GM12878 (cell line): ENCODE results near the gene DIP2B. TPM values are rescaled to one million over a fixed set of nuclear protein-coding genes. Genes with fewer than 3 reads are reported as not detected.
A peak's percentile ranks its signal among the peaks of the same experiment; 100 is the strongest.

Experiments used
- ATAC-seq: fragments of 200-7000 bp; cut with Tn5 transposase; 3 replicates; pipeline ENCODE4 v1.9.1; 2020; ENCODE audit warnings: mild to moderate bottlenecking, moderate library complexity
- Bru-seq: library from RNA; stranded (reverse); fragments of 400-500 nt; gene quantifications from one replicate; lab custom pipeline; 2021; lab: Mats Ljungman, UMichigan
- BruChase-seq, 2 experiments: library from RNA; stranded (reverse); fragments of 400-500 nt; gene quantifications; one replicate each; lab custom pipeline; 2021; lab: Mats Ljungman, UMichigan
- BruUV-seq: library from RNA; stranded (reverse); fragments of 400-500 nt; replicated peaks from 2 replicates; lab custom pipeline; 2021; lab: Mats Ljungman, UMichigan
- CTCF ChIA-PET: fragments of 300-600 bp; sonication (Branson Sonifier 250); formaldehyde crosslinking; extraction: SDS; loops from one replicate; lab custom pipeline; 2021; ENCODE audit warnings: inconsistent platforms; lab: Yijun Ruan, JAX
- POLR2A ChIA-PET: fragments of 350-600 bp; formaldehyde crosslinking; extraction: SDS; loops from one replicate; lab custom pipeline; 2021; ENCODE audit warnings: inconsistent platforms; lab: Charles Lee
- RAD21 ChIA-PET: fragments of 300-600 bp; sonication (Branson Sonifier 250); formaldehyde crosslinking; loops from one replicate; lab custom pipeline; 2023; ENCODE audit warnings: antibody characterized with exemption; ENCODE audit not compliant: unreplicated experiment; lab: Charles Lee
- SMC1A ChIA-PET: fragments of 300-600 bp; sonication (Branson Sonifier 250); formaldehyde crosslinking; loops from one replicate; lab custom pipeline; 2023; ENCODE audit not compliant: unreplicated experiment, uncharacterized antibody; lab: Charles Lee
- DNase-seq: peaks from one replicate; pipeline ENCODE4 v3.0.0-alpha.2; 2011; ENCODE audit warnings: low read depth, low spot score
- FAIRE-seq: peaks from 3 replicates; lab custom pipeline; 2011; peaks lifted over from hg19 to GRCh38; lab: Jason Lieb, UNC
- H2AFZ ChIP-seq: 2 replicates; pipeline ENCODE4 v1.6.0; 2011; ENCODE audit warnings: low read depth, low read length, control low read depth; ENCODE audit not compliant: control insufficient read depth
- H3K27ac ChIP-seq: 2 replicates; pipeline ENCODE4 v1.5.1; 2011; ENCODE audit warnings: control low read depth; ENCODE audit not compliant: control insufficient read depth, insufficient read depth
- H3K27me3 ChIP-seq, 2 experiments: replicated peaks in 1 of 2; 2 replicates each; pipeline versions ENCODE4 v1.6.0 to v1.6.1; 2011; ENCODE audit warnings: low read length in 1 of 2; ENCODE audit not compliant: control insufficient read depth in 2 of 2, insufficient read depth in 2 of 2
- H3K36me3 ChIP-seq, 2 experiments: 2 replicates each; pipeline ENCODE4 v1.5.1; 2011; ENCODE audit warnings: low read length in 1 of 2; ENCODE audit not compliant: control insufficient read depth in 2 of 2, insufficient read depth in 2 of 2
- H3K4me1 ChIP-seq: 2 replicates; pipeline ENCODE4 v1.6.1; 2011; ENCODE audit warnings: mild to moderate bottlenecking, low read length, moderate library complexity, mixed read lengths; ENCODE audit not compliant: control insufficient read depth, insufficient read depth
- H3K4me2 ChIP-seq: 2 replicates; pipeline ENCODE4 v1.6.0; 2011; ENCODE audit warnings: control low read depth; ENCODE audit not compliant: control insufficient read depth, insufficient read depth
- H3K4me3 ChIP-seq: fragments of 200-600 bp; sonication (generic); 2 replicates; pipeline ENCODE4 v1.5.1; 2016
- H3K79me2 ChIP-seq: 2 replicates; pipeline ENCODE4 v1.6.0; 2011; ENCODE audit warnings: low read length; ENCODE audit not compliant: control insufficient read depth, insufficient read depth
- H3K9ac ChIP-seq: 2 replicates; pipeline ENCODE4 v1.8.0; 2011; ENCODE audit warnings: low read length, control low read depth, mixed read lengths; ENCODE audit not compliant: control insufficient read depth, insufficient read depth
- H3K9me3 ChIP-seq: replicated peaks from 3 replicates; pipeline ENCODE4 v1.5.1; 2011; ENCODE audit warnings: mild to moderate bottlenecking, low read length; ENCODE audit not compliant: control insufficient read depth, insufficient read depth
- H4K20me1 ChIP-seq: 2 replicates; pipeline ENCODE4 v1.6.0; 2011; ENCODE audit not compliant: control insufficient read depth, insufficient read depth
- GATAD2B ChIP-seq: fragments of 450-650 bp; conservative IDR thresholded peaks from 2 replicates; pipeline ENCODE4 v1.6.1; 2017; ENCODE audit warnings: low read depth, mild to moderate bottlenecking, moderate library complexity
- NR2F1 ChIP-seq: fragments of 450-650 bp; conservative IDR thresholded peaks from 2 replicates; pipeline ENCODE4 v1.6.1; 2017; ENCODE audit warnings: mild to moderate bottlenecking
- NRF1 ChIP-seq: conservative IDR thresholded peaks from 2 replicates; pipeline ENCODE4 v1.6.1; 2011; ENCODE audit warnings: mild to moderate bottlenecking, low read depth, low read length, improper control_type of control experiment
- SMAD5 ChIP-seq: IDR thresholded peaks from 2 replicates; pipeline ENCODE4 v1.6.1; 2016; ENCODE audit warnings: antibody characterized with exemption, low read depth
- STAT3 ChIP-seq: IDR thresholded peaks from 2 replicates; pipeline ENCODE4 v1.6.1; 2011; ENCODE audit warnings: low read depth, low read length, improper control_type of control experiment
- TCF3 ChIP-seq: IDR thresholded peaks from 2 replicates; pipeline ENCODE4 v1.6.1; 2012; ENCODE audit warnings: low read depth, mild to moderate bottlenecking, low read length, borderline replicate concordance; ENCODE audit not compliant: insufficient read depth
- WGBS: methylation state at CpG from one replicate; pipeline ENCODE4 v1.1.6; 2016; ENCODE audit warnings: low lambda C conversion rate; ENCODE audit not compliant: insufficient replicate concordance, insufficient coverage; ENCODE audit errors: missing lambda C conversion rate; 5-methylcytosine and 5-hydroxymethylcytosine counted together
- in situ Hi-C: fragments of 300-500 bp; cut with MboI; formaldehyde crosslinking; loops from 9 replicates; pipeline ENCODE4 v1.14.3; 2018; ENCODE audit warnings: mixed read lengths
- intact Hi-C: fragments of 100-400 bp; cut with micrococcal nuclease; formaldehyde crosslinking; loops from one replicate; pipeline ENCODE4 v1.14.2; 2022; ENCODE audit not compliant: unreplicated experiment
- long read RNA-seq, 2 experiments: library from polyadenylated mRNA; unstranded; transcript quantifications; one replicate each; pipeline ENCODE4 v2.0.0, GENCODE V29; 2019 to 2020
- polyA minus RNA-seq, 3 experiments: library from RNA; depleted of rRNA, polyadenylated mRNA; stranded (reverse); fragments of >200 nt; gene quantifications; 2 replicates each; pipeline ENCODE4 v1.2.3, GENCODE V29; 2011
- polyA plus RNA-seq, 11 experiments: library from polyadenylated mRNA; depleted of rRNA in 4 of 11; unstranded in 6 of 11; stranded (reverse) in 5 of 11; fragments of >200 nt; fragmentation: Nextera tagmentation in 4 of 11; fragmentation: Illumina TruSeq in 1 of 11; extraction: Ambion mirVana in 4 of 11; extraction: Trizol in 1 of 11; gene quantifications; 1 replicate in 1 of 11; 2 replicates in 10 of 11; pipeline versions ENCODE4 v1.2.1 to v1.2.3, GENCODE V29; 2011 to 2016; ENCODE audit warnings: inconsistent platforms in 2 of 11, missing spikeins in 2 of 11, low read depth in 1 of 11
- total RNA-seq, 4 experiments: library from RNA; depleted of rRNA in 3 of 4; stranded (reverse); fragments of >200 nt in 3 of 4; fragmentation: Illumina TruSeq in 1 of 4; extraction: Trizol in 1 of 4; gene quantifications; 2 replicates each; pipeline versions ENCODE4 v1.2.1 to v1.2.3, GENCODE V29; 2013 to 2021
- TF ChIP-seq, protein P1 (sequence below): IDR thresholded peaks from 2 replicates; pipeline ENCODE4 v1.6.1; 2012; ENCODE audit warnings: low read depth, low read length, improper control_type of control experiment

The DIP2B gene, protein sequence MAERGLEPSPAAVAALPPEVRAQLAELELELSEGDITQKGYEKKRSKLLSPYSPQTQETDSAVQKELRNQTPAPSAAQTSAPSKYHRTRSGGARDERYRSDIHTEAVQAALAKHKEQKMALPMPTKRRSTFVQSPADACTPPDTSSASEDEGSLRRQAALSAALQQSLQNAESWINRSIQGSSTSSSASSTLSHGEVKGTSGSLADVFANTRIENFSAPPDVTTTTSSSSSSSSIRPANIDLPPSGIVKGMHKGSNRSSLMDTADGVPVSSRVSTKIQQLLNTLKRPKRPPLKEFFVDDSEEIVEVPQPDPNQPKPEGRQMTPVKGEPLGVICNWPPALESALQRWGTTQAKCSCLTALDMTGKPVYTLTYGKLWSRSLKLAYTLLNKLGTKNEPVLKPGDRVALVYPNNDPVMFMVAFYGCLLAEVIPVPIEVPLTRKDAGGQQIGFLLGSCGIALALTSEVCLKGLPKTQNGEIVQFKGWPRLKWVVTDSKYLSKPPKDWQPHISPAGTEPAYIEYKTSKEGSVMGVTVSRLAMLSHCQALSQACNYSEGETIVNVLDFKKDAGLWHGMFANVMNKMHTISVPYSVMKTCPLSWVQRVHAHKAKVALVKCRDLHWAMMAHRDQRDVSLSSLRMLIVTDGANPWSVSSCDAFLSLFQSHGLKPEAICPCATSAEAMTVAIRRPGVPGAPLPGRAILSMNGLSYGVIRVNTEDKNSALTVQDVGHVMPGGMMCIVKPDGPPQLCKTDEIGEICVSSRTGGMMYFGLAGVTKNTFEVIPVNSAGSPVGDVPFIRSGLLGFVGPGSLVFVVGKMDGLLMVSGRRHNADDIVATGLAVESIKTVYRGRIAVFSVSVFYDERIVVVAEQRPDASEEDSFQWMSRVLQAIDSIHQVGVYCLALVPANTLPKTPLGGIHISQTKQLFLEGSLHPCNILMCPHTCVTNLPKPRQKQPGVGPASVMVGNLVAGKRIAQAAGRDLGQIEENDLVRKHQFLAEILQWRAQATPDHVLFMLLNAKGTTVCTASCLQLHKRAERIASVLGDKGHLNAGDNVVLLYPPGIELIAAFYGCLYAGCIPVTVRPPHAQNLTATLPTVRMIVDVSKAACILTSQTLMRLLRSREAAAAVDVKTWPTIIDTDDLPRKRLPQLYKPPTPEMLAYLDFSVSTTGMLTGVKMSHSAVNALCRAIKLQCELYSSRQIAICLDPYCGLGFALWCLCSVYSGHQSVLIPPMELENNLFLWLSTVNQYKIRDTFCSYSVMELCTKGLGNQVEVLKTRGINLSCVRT (N-terminal part only)
- total RNA-seq (2013; cell fraction: nucleolus; rRNA removed): 77.3 and 79.8 TPM in 2 replicates
- total RNA-seq (2014; rRNA removed) (18.2 and 19.1 TPM in 2 replicates), total RNA-seq (2014; rRNA removed; fragmentation: Illumina TruSeq; extraction: Trizol) (22.2 and 22.3 TPM in 2 replicates), total RNA-seq (2021) (28.5 and 30.0 TPM in 2 replicates), polyA plus RNA-seq (2011; rRNA removed) (20.7 and 22.2 TPM in 2 replicates), polyA plus RNA-seq (2014; fragmentation: Illumina TruSeq; extraction: Trizol) (24.4 and 27.1 TPM in 2 replicates), polyA plus RNA-seq (2014; fragmentation: Nextera tagmentation; extraction: Ambion mirVana) (1 to 10 TPM; 4.5 to 4.6 TPM), polyA plus RNA-seq (2014; rRNA removed) (16.5 and 18.3 TPM in 2 replicates), polyA plus RNA-seq (2016; fragmentation: Nextera tagmentation; extraction: Ambion mirVana) (10 to 100 TPM; 14.3 to 19.0 TPM), polyA minus RNA-seq (2011; rRNA and poly(A)+ RNA removed) (53.0 and 57.6 TPM in 2 replicates), Bru-seq, nascent RNA (percentile 80 among the genes with signal in this experiment), BruChase-seq, experiment 1, labeled RNA remaining after a 6-hour chase (percentile 84 among the genes with signal in this experiment), BruChase-seq, experiment 2, labeled RNA remaining after a 2-hour chase (percentile 79 among the genes with signal in this experiment)
- 9.3 TPM for polyA plus RNA-seq (2011; ENCODE audit: low read depth)
- polyA plus RNA-seq (2011; cell fraction: cytosol; rRNA removed): 16.0 and 17.4 TPM in 2 replicates
- polyA plus RNA-seq (2011; cell fraction: nucleus; rRNA removed): 20.7 and 21.0 TPM in 2 replicates
- polyA plus RNA-seq (2012): 10.0 and 14.7 TPM in 2 replicates
- 14.8 and 17.8 TPM in 2 replicates for polyA minus RNA-seq (2011; cell fraction: cytosol; rRNA and poly(A)+ RNA removed)
- polyA minus RNA-seq (2011; cell fraction: nucleus; rRNA and poly(A)+ RNA removed): 18.7 and 25.4 TPM in 2 replicates
- long read RNA-seq, experiment 1, partial matches to known transcripts: 1 of 3 reads
- long read RNA-seq, experiment 1, other reads (novel, unspliced or antisense): 2 of 3 reads
- long read RNA-seq, experiment 2, partial matches to known transcripts: 4 of 28 reads
- long read RNA-seq, experiment 2, other reads (novel, unspliced or antisense): 24 of 28 reads

- peaks cover 55% of the 10 kb centered on the region for H3K79me2 ChIP-seq
- peak within 1 kb of the TSS; percentile 89 for H3K27ac ChIP-seq
- ChIA-PET SMC1A (interaction anchor here (0.6 to 12.5 kb wide), 22 partner anchors 10 to 482 kb away, joined by 3 to 227 read pairs (median 4); no protein-coding TSS in a partner anchor), CTCF (interaction anchor here (0.5 to 8.7 kb wide), 39 partner anchors 10 to 836 kb away, joined by 3 to 181 read pairs (median 4); no protein-coding TSS in a partner anchor), RAD21 (interaction anchor here (0.6 to 8.6 kb wide), 20 partner anchors 9 to 483 kb away, joined by 3 to 179 read pairs (median 4); partner anchors contain the start of gene ATF1), POLR2A (interaction anchor here (0.6 to 6.4 kb wide), 11 partner anchors 9 to 292 kb away, joined by 3 to 58 read pairs (median 3); no protein-coding TSS in a partner anchor)
- peak within 1 kb of the TSS; percentile 94 for H3K4me2 ChIP-seq
- peak within 1 kb of the TSS; percentile 93 for H2AFZ ChIP-seq
- H3K36me3 ChIP-seq: no peaks in the 10 kb centered on the region
- ATAC-seq: peak; percentile 87
- H3K4me3 ChIP-seq: peak within 1 kb of the TSS; percentile 96
- no peaks in the 10 kb centered on the region for H3K27me3 ChIP-seq
- peak; percentile 27 for FAIRE-seq
- peak within 1 kb of the TSS; percentile 95 for H3K9ac ChIP-seq
- no TSS peak for BruUV-seq
- intact Hi-C loops: loop anchor here (1.0 to 5.0 kb wide), 3 partner anchors 37 to 230 kb away; no protein-coding TSS in a partner anchor
- peaks cover 22% of the 10 kb centered on the region for H3K4me1 ChIP-seq
- in situ Hi-C loops: loop anchor here (5.0 kb wide), 1 partner anchor 132 kb away; no protein-coding TSS in a partner anchor
- no peaks in the 10 kb centered on the region for H4K20me1 ChIP-seq
- no peaks in the 10 kb centered on the region for H3K9me3 ChIP-seq
- peak; percentile 50 for DNase-seq
- 2% methylated on average over 46 of the region's 77 CpGs for WGBS
- TF ChIP-seq NR2F1 (peak; percentile 66), NRF1 (no peak), TCF3 (peak; percentile 11; the same call in 1 of the 2 replicates), STAT3 (no peak), SMAD5 (no peak), GATAD2B (peak; percentile 77)
- TF ChIP-seq, protein P1, sequence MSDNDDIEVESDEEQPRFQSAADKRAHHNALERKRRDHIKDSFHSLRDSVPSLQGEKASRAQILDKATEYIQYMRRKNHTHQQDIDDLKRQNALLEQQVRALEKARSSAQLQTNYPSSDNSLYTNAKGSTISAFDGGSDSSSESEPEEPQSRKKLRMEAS: peak; percentile 76
Observed at GRCh38 chr12:50504798-50505674, at the start of gene DIP2B. Gene DIP2B, plus strand, starts transcription at chr12:50504985. Its CDS starts 156 bp downstream, at chr12:50505141.
